Thyroid gland (tissue), 4 donors: ENCODE measurements around the gene RAB20.

Source experiments
- CTCF ChIP-seq, 6 experiments: fragments of 200-600 bp in 3 of 6; fragments of 450-650 bp in 3 of 6; sonication (generic) in 3 of 6; IDR thresholded peaks; one replicate each; pipeline ENCODE4 v1.5.1; 2016 to 2019; ENCODE audit warnings: antibody characterized with exemption in 6 of 6, mild to moderate bottlenecking in 2 of 6, inconsistent platforms in 1 of 6, moderate library complexity in 1 of 6
- POLR2A ChIP-seq, 2 donors: fragments of 450-650 bp; IDR thresholded peaks; one replicate each; pipeline ENCODE4 v1.6.1; 2017; ENCODE audit warnings: antibody characterized with exemption in 2 of 2, mild to moderate bottlenecking in 2 of 2, moderate library complexity in 1 of 2

- TF ChIP-seq CTCF (IDR thresholded peaks at IDR 0.05): no peak
- no peak for TF ChIP-seq POLR2A (IDR thresholded peaks at IDR 0.05)
Observed at GRCh38 chr13:110539894-110540293, 21.6 kb downstream of the RAB20 start.
